HUDEP-2 (cell line): ENCODE data around the gene TRPC1.

Experiments
- DNase-seq, 76 experiments: peaks; one replicate each; lab custom pipeline; 2025; ENCODE audit not compliant: unreplicated experiment in 76 of 76; lab: John Stamatoyannopoulos, UW

Gene TRPC1

GRCh38 chr3:142828703-142829305, 105.0 kb downstream of the TRPC1 start:
- DNase-seq = peak in 70 of 76 experiments; percentile 3 to 81 (median 46)

GRCh38 chr3:142837526-142837925, 113.7 kb downstream of the TRPC1 start:
- DNase-seq = no peak

GRCh38 chr3:142839831-142840230, 116.0 kb downstream of the TRPC1 start:
- DNase-seq = no peak

GRCh38 chr3:142844339-142844977, 120.6 kb downstream of the TRPC1 start:
- DNase-seq = peak in 19 of 76 experiments; percentile 1 to 40 (median 21)

DNA sequence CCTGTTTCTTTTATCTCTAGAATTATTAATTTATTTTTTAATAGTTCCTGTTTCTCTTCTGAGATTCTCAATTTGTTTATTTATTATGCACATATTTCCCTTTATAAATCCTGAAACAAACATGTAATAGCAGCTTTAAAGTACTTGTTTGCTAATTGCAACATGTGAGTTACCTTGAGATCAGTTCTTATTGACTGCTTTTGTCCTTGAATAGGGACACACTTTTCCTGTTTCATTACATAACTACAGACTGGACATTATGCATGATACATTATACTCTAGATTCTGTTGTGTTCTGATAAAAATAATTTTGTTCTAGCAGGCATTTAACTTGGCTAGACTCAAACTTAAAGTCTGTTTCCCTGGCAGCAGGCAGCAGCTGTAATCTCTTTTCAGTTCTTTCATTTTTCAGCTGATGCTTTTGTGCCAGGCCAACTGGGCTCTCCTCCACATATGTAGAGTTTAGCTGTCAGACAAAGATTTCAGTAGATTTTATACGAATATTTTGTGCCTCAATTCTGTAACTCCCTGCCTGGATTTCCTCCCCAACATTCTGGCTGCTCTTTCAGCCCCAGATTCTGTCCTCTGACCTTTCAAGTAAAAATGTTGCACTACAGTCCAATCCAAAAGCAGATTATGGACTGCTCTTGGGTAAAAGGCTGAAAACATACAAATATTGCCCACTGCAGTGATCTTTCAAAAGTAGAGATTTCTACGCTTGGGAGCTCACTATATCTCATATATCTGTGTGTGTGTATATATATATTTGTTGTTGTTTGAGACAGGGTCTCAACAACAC, 123.1 kb downstream of the TRPC1 start:
- DNase-seq = no peak

DNA sequence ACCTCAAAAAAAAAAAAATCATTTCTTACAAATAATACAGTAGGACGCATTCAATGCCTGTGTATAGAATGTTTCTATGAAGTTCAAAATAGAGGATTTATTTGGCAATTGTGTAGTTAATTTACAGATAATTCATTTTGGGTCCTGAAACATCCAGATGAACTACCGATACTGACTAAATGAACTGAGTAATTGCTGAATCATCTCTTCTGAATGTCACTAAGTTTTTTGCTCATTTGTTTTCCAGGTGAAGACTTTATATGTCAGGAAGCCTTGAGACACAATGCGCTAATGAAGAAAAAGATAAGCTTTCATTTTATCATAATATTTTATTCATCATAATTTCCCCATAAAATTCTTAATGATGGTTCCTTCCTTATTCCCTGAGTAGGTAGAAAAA, 125.3 kb downstream of the TRPC1 start:
- no peak for DNase-seq

GRCh38 chr3:142850395-142851023, 126.7 kb downstream of the TRPC1 start:
- no peak for DNase-seq

GRCh38 chr3:142852009-142852408, 128.2 kb downstream of the TRPC1 start:
- no peak for DNase-seq

DNA sequence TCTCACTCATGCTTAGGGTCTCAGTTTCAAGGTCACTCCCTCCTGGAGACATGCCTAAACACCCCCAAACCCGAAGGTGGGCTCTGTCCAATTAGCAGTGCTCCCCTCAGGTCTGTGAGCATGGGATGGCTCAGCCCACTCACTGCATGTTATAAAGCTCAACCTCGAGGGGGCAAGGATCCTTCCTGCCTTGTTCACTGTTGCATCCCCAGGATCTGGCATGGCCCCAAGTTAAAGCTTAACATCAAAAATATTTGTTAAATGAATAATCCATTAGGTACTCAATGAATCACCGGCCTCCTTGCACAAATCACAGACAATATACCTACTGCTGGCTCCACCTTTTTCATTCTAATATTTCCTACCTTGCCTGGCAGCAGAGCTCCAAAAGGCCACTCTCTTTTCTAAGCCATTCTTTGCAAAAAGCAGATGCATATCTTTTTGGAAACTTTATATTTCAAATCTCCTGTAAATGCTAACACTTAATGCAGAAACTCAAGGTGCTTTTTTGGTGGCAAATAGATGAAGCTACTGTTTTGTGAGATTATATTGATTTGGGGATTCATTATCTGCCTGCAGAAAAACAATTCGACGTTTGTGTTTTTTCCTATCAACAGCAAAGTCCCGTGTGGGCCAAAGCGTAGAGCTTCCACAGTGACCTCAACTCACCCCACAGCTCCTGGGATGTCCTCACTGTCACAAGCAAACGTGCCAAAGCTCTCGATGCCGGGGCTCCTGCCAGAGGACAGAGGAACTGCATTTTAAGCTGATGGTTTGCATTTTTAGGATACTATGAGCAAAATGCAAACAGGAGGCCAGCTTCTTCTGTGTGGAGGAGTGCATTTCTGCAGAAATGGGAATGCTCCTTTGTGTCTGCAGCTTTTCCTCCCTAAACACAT, 129.7 kb downstream of the TRPC1 start:
- no peak for DNase-seq

- DNase-seq = peak in 29 of 76 experiments; percentile 2 to 39 (median 14)
These were observed 133.2 kb downstream of the TRPC1 start for GRCh38 chr3:142857056-142857455.
